Lower leg skin (tissue), 3 donors: Measurements from ENCODE around the gene MBD4.
"Not testable (repeated sequence)": the region's sequence is repeated elsewhere in the genome, so short reads cannot be mapped to it uniquely, and the experiment has no call there.

ENCODE experiments used
- POLR2A ChIP-seq, 2 donors: fragments of 450-650 bp; IDR thresholded peaks; one replicate each; pipeline ENCODE4 v1.6.1; 2016 to 2017; ENCODE audit warnings: antibody characterized with exemption in 2 of 2, mild to moderate bottlenecking in 1 of 2, moderate library complexity in 1 of 2
- TF ChIP-seq, protein P1 (sequence below), 3 donors: fragments of 450-650 bp; IDR thresholded peaks; one replicate each; pipeline ENCODE4 v1.5.1; 2016; ENCODE audit warnings: antibody characterized with exemption in 3 of 3, mild to moderate bottlenecking in 3 of 3, moderate library complexity in 2 of 3

DNA sequence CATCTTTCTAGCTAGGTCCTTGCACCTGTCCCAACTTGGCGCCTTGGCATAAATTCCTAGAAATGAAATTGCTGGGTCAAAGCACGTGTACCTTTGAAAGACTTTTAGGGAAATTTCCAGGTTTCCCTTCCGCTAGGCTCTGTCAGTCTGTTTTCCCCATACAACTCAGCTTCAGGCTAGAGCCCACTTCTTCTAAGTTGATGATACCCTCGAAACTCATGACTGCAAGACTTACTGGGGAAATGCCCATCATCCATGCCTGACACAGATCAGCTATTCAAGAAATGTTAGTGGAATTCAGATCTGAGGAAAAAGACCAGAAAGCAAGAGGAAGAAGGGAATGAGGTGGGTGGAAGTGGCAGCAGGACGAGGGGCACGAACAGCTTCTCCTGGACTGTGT is 45.4 kb upstream of the MBD4 start:
- TF ChIP-seq, protein P1, sequence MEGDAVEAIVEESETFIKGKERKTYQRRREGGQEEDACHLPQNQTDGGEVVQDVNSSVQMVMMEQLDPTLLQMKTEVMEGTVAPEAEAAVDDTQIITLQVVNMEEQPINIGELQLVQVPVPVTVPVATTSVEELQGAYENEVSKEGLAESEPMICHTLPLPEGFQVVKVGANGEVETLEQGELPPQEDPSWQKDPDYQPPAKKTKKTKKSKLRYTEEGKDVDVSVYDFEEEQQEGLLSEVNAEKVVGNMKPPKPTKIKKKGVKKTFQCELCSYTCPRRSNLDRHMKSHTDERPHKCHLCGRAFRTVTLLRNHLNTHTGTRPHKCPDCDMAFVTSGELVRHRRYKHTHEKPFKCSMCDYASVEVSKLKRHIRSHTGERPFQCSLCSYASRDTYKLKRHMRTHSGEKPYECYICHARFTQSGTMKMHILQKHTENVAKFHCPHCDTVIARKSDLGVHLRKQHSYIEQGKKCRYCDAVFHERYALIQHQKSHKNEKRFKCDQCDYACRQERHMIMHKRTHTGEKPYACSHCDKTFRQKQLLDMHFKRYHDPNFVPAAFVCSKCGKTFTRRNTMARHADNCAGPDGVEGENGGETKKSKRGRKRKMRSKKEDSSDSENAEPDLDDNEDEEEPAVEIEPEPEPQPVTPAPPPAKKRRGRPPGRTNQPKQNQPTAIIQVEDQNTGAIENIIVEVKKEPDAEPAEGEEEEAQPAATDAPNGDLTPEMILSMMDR (IDR thresholded peaks at IDR 0.05): not testable (repeated sequence)
- not testable (repeated sequence) for TF ChIP-seq POLR2A (IDR thresholded peaks at IDR 0.05)
